ENCODE data around the gene PNMA8A. TPM values are rescaled to one million over a fixed set of nuclear protein-coding genes. Genes with fewer than 3 reads are reported as not detected.

Gene PNMA8A
- total RNA-seq, 4 donors from 2014 or later = 0.30 to 4.0 (median 2.7) TPM

GRCh38 chr19:46486358-46486757, 15.0 kb upstream of the PNMA8A start:
- WGBS, 2 donors = 84 to 94% methylated on average over 3 of the region's 3 CpGs
- intact Hi-C loops (cut with DNase I; ENCODE audit: low total_unique reads) = no loop called here
- no peak for TF ChIP-seq POLR2A (IDR thresholded peaks at IDR 0.05)
- TF ChIP-seq, protein P1, sequence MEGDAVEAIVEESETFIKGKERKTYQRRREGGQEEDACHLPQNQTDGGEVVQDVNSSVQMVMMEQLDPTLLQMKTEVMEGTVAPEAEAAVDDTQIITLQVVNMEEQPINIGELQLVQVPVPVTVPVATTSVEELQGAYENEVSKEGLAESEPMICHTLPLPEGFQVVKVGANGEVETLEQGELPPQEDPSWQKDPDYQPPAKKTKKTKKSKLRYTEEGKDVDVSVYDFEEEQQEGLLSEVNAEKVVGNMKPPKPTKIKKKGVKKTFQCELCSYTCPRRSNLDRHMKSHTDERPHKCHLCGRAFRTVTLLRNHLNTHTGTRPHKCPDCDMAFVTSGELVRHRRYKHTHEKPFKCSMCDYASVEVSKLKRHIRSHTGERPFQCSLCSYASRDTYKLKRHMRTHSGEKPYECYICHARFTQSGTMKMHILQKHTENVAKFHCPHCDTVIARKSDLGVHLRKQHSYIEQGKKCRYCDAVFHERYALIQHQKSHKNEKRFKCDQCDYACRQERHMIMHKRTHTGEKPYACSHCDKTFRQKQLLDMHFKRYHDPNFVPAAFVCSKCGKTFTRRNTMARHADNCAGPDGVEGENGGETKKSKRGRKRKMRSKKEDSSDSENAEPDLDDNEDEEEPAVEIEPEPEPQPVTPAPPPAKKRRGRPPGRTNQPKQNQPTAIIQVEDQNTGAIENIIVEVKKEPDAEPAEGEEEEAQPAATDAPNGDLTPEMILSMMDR (IDR thresholded peaks at IDR 0.05) = no peak
- no peak for DNase-seq (ENCODE audit: low spot score in 2 of 2)
- H3K4me3 ChIP-seq (ENCODE audit: low read depth, poor library complexity, severe bottlenecking) = no peak overlapping the region

GRCh38 chr19:46484656-46485055, 13.3 kb upstream of the PNMA8A start:
- H3K4me3 ChIP-seq (ENCODE audit: low read depth, poor library complexity, severe bottlenecking) = no peak overlapping the region
- 61 to 62% methylated on average over 4 of the region's 4 CpGs for WGBS, 2 donors
- TF ChIP-seq, protein P1 (IDR thresholded peaks at IDR 0.05) = no peak
- no peak for TF ChIP-seq POLR2A (IDR thresholded peaks at IDR 0.05)
- intact Hi-C loops (cut with DNase I; ENCODE audit: low total_unique reads) = no loop called here
- no peak for DNase-seq (ENCODE audit: low spot score in 2 of 2)

DNA sequence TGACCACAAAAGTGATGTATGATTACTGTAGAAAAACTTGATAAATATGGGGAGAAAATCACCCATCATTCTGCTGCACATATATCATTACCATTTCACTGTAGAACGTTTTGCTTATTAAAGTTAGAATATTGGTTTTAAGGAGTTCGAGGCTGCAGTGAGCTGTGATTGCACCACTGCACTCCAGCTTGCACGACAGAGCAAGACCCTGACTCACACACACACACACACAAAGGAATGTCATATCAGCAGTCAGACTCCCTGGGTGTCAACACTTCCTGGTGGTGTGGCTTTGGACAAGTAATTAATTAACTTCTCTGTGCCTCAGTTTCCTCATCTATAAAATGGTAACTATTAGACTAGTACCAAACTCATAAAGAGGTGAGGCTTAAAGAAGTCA, 11.3 kb upstream of the PNMA8A start:
- H3K4me3 ChIP-seq (ENCODE audit: low read depth, poor library complexity, severe bottlenecking) = no peak overlapping the region
- intact Hi-C loops (cut with DNase I; ENCODE audit: low total_unique reads) = no loop called here
- no peak for TF ChIP-seq POLR2A (IDR thresholded peaks at IDR 0.05)
- TF ChIP-seq, protein P1 (IDR thresholded peaks at IDR 0.05) = no peak
- DNase-seq (ENCODE audit: low spot score in 2 of 2) = no peak
- WGBS, 2 donors = 54 to 56% methylated on average over 3 of the region's 3 CpGs

DNA sequence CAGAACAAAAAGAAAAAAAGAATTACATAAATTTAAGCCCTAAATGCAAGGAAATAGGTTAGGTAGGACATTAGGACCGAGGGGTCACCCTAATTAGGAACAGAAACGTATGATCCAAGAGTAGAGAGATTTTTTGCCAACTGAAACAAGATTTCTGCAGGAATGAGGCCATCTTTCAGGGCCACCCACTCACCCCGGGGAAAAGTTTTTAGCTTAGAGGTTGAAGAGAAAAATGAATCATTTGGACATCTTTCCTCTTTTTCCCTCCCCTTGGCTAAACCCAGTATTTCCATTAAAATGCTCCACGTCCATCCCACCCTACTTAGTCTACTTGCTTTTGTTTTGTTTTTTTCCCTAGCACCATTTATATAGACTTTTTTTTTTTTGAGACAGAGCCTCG, 10.6 kb upstream of the PNMA8A start:
- intact Hi-C loops (cut with DNase I; ENCODE audit: low total_unique reads) = no loop called here
- DNase-seq (ENCODE audit: low spot score in 2 of 2) = no peak
- WGBS, 2 donors = 39 to 47% methylated on average over 5 of the region's 5 CpGs
- TF ChIP-seq POLR2A (IDR thresholded peaks at IDR 0.05) = no peak
- TF ChIP-seq, protein P1 (IDR thresholded peaks at IDR 0.05) = no peak
- no peak overlapping the region for H3K4me3 ChIP-seq (ENCODE audit: low read depth, poor library complexity, severe bottlenecking)

DNA sequence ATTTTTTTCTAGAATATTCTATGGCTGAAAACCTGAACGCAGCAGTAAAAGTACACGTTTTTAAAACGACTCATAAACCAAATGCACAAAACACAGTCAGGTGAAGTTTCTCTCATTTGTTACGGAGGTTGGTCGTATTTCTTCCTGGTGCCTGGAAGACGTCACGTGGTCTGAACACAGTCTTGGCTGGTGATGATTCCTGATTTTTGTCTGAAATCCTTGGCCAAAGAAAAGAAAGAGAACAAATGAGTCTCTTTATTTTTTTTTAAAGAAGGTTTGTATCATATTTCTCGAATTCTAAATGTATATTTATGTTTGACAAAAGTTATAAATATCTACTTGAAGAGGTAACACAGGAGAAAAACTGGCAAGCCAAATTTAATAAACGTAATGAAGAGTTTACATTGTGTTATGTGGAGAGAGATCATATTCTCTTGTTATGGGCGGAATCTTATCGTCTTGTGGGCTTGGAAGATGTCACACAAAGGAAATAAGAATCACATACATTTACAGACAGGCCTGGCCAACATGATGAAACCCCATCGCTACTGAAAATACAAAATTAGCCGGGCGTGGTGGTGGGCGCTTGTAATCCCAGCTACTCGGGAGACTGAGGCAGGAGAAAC, 10.0 kb upstream of the PNMA8A start:
- H3K4me3 ChIP-seq (ENCODE audit: low read depth, poor library complexity, severe bottlenecking) = no peak overlapping the region
- WGBS, 2 donors = 37 to 47% methylated on average over 16 of the region's 16 CpGs
- no peak for TF ChIP-seq POLR2A (IDR thresholded peaks at IDR 0.05)
- TF ChIP-seq, protein P1 (IDR thresholded peaks at IDR 0.05) = no peak
- intact Hi-C loops (cut with DNase I; ENCODE audit: low total_unique reads) = no loop called here
- DNase-seq (ENCODE audit: low spot score in 2 of 2) = no peak

DNA sequence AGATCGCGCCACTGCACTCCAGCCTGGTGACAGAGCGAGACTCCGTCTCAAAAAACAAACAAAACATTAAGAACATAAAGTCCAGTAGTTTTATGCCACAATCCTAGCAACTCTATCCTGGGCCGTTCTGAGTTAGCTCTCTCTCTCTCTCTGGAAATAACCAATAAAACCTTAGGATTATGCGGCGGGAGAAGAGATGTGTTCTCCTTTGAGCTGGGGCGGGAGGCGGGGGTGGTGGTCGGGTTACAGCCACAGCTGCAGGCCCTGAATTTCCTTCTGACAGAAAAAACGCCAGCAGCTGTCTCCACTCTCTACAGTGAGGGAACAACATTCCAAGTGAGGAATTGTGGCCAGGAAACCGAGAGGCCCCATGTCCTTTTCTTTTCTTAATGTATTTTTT, 9.1 kb upstream of the PNMA8A start:
- no peak for DNase-seq (ENCODE audit: low spot score in 2 of 2)
- 36 to 53% methylated on average over 12 of the region's 12 CpGs for WGBS, 2 donors
- intact Hi-C loops (cut with DNase I; ENCODE audit: low total_unique reads) = no loop called here
- H3K4me3 ChIP-seq (ENCODE audit: low read depth, poor library complexity, severe bottlenecking) = no peak overlapping the region
- no peak for TF ChIP-seq POLR2A (IDR thresholded peaks at IDR 0.05)
- TF ChIP-seq, protein P1 (IDR thresholded peaks at IDR 0.05) = no peak

All from lower leg skin (tissue), 4 donors.